K562 (cell line): Measurements from ENCODE around the gene TMEM154.

Experiments used
- CTCF ChIP-seq, 3 experiments: IDR thresholded peaks in 2 of 3; conservative IDR thresholded peaks in 1 of 3; 2 replicates each; pipeline ENCODE4 v1.5.1; 2011 to 2012; ENCODE audit warnings: low read length in 3 of 3, mild to moderate bottlenecking in 3 of 3, control low read depth in 2 of 3, improper control_type of control experiment in 1 of 3, inconsistent platforms in 1 of 3, low read depth in 1 of 3, mixed read lengths in 1 of 3, moderate library complexity in 1 of 3; ENCODE audit not compliant: insufficient read depth in 2 of 3
- EP300 ChIP-seq: IDR thresholded peaks from 2 replicates; pipeline ENCODE4 v1.6.1; 2012; ENCODE audit warnings: low read length, improper control_type of control experiment
- ERF ChIP-seq: fragments of 450-650 bp; formaldehyde crosslinking; IDR thresholded peaks from 2 replicates; pipeline ENCODE4 v1.4.0; 2020; ENCODE audit warnings: mild to moderate bottlenecking, mixed read lengths
- FOS ChIP-seq: IDR thresholded peaks from 3 replicates; pipeline ENCODE4 v1.6.1; 2011; ENCODE audit not compliant: insufficient read length; ENCODE audit errors: extremely low read depth
- FOXK2 ChIP-seq, 2 experiments: fragments of 450-650 bp; IDR thresholded peaks in 1 of 2; conservative IDR thresholded peaks in 1 of 2; 2 replicates each; pipeline ENCODE4 v1.6.1; 2016; ENCODE audit warnings: low read depth in 2 of 2, mild to moderate bottlenecking in 1 of 2
- HDGF ChIP-seq: fragments of 450-650 bp; IDR thresholded peaks from 2 replicates; pipeline ENCODE4 v1.6.1; 2016
- MXI1 ChIP-seq: IDR thresholded peaks from 2 replicates; pipeline ENCODE4 v1.6.1; 2011; ENCODE audit warnings: low read depth, mild to moderate bottlenecking, improper control_type of control experiment, low read length
- NRF1 ChIP-seq, 2 experiments: fragments of 450-650 bp; IDR thresholded peaks in 1 of 2; conservative IDR thresholded peaks in 1 of 2; 2 replicates each; pipeline ENCODE4 v1.6.1; 2014; ENCODE audit warnings: mild to moderate bottlenecking in 2 of 2
- POLR2AphosphoS2 ChIP-seq: IDR thresholded peaks from 2 replicates; pipeline ENCODE4 v1.6.1; 2012; ENCODE audit warnings: low read length, improper control_type of control experiment
- RBM14 ChIP-seq: fragments of 200-400 bp; formaldehyde crosslinking; IDR thresholded peaks from 2 replicates; pipeline ENCODE4 v1.6.1; 2018; ENCODE audit warnings: low read depth, mild to moderate bottlenecking, low read length, moderate library complexity, borderline replicate concordance; ENCODE audit not compliant: insufficient read depth
- ZNF274 ChIP-seq: IDR thresholded peaks from 2 replicates; pipeline ENCODE4 v1.6.1; 2011; ENCODE audit warnings: low read depth, mild to moderate bottlenecking, low read length, moderate library complexity, borderline replicate concordance
- ZZZ3 ChIP-seq: fragments of 450-650 bp; IDR thresholded peaks from 2 replicates; pipeline ENCODE4 v1.6.1; 2016; ENCODE audit warnings: antibody characterized with exemption, mild to moderate bottlenecking, moderate library complexity

GRCh38 chr4:152699313-152699712 lies 19.5 kb upstream of the TMEM154 start:
- TF ChIP-seq MXI1 = no peak
- no peak for TF ChIP-seq CTCF (IDR thresholded peaks at IDR 0.05 in 2 of 3, conservative IDR thresholded peaks at IDR 0.05 in 1 of 3; ENCODE audit: insufficient read depth in 2 of 3, low read depth in 1 of 3, low read length in 3 of 3)
- no peak for TF ChIP-seq NRF1 (conservative IDR thresholded peaks at IDR 0.05 in 1 of 2, IDR thresholded peaks at IDR 0.05 in 1 of 2)
- TF ChIP-seq ZNF274 = no peak
- no peak for TF ChIP-seq ERF (CRISPR knock-in tag)
- TF ChIP-seq RBM14 = no peak
- no peak for TF ChIP-seq HDGF
- no peak for TF ChIP-seq POLR2AphosphoS2
- no peak for TF ChIP-seq FOXK2 (conservative IDR thresholded peaks at IDR 0.05 in 1 of 2, IDR thresholded peaks at IDR 0.05 in 1 of 2; ENCODE audit: low read depth in 2 of 2)
- no peak for TF ChIP-seq ZZZ3
- no peak for TF ChIP-seq FOS
- TF ChIP-seq EP300 = no peak
